ENCODE results near the gene CRISP2. TPM values are rescaled to one million over a fixed set of nuclear protein-coding genes. Genes with fewer than 3 reads are reported as not detected.
"Not testable (repeated sequence)": the region's sequence is repeated elsewhere in the genome, so short reads cannot be mapped to it uniquely, and the experiment has no call there.

The CRISP2 gene
- total RNA-seq, 4 donors from 2014 or later: not detected

GRCh38 chr6:49733680-49734079 lies 20.3 kb upstream of the CRISP2 start:
- 57 to 86% methylated on average over 2 of the region's 2 CpGs for WGBS, 2 donors (ENCODE audit: low coverage in 1 of 2)
- TF ChIP-seq CTCF (IDR thresholded peaks at IDR 0.05): no peak
- no peak for TF ChIP-seq POLR2A (IDR thresholded peaks at IDR 0.05)
- no peak for TF ChIP-seq EP300 (IDR thresholded peaks at IDR 0.05)
- TF ChIP-seq POLR2AphosphoS5 (IDR thresholded peaks at IDR 0.05): no peak
- Histone ChIP-seq H3K4me3 (no peak overlapping the region), H3K4me1 (no peaks in the 10 kb centered on the region), H3K27me3 (no peaks in the 10 kb centered on the region), H3K9me3 (no peaks in the 10 kb centered on the region), H3K27ac (no peak overlapping the region), H3K36me3 (no peaks in the 10 kb centered on the region)
- no peak for ATAC-seq

- no peak overlapping the region for H3K4me3 ChIP-seq
- no peaks in the 10 kb centered on the region for H3K27me3 ChIP-seq
- TF ChIP-seq POLR2AphosphoS5 (IDR thresholded peaks at IDR 0.05) (no peak), EP300 (IDR thresholded peaks at IDR 0.05) (no peak), CTCF (IDR thresholded peaks at IDR 0.05) (no peak), POLR2A (IDR thresholded peaks at IDR 0.05) (no peak)
- H3K27ac ChIP-seq: no peak overlapping the region
- no peaks in the 10 kb centered on the region for H3K9me3 ChIP-seq
- no peaks in the 10 kb centered on the region for H3K36me3 ChIP-seq
- no peaks in the 10 kb centered on the region for H3K4me1 ChIP-seq
- ATAC-seq: no peak
- WGBS, 2 donors (ENCODE audit: low coverage in 1 of 2): 67 to 71% methylated on average over 3 of the region's 3 CpGs
These were observed 19.4 kb upstream of the CRISP2 start for GRCh38 chr6:49732781-49733180.

- TF ChIP-seq POLR2A (IDR thresholded peaks at IDR 0.05) (no peak), POLR2AphosphoS5 (IDR thresholded peaks at IDR 0.05) (no peak), EP300 (IDR thresholded peaks at IDR 0.05) (no peak), CTCF (IDR thresholded peaks at IDR 0.05) (no peak)
- no peaks in the 10 kb centered on the region for H3K4me1 ChIP-seq
- H3K27ac ChIP-seq: no peak overlapping the region
- ATAC-seq: no peak
- H3K36me3 ChIP-seq: no peaks in the 10 kb centered on the region
- H3K27me3 ChIP-seq: no peaks in the 10 kb centered on the region
- no peaks in the 10 kb centered on the region for H3K9me3 ChIP-seq
- no peak overlapping the region for H3K4me3 ChIP-seq
These were observed 16.9 kb upstream of the CRISP2 start for GRCh38 chr6:49730251-49730650.

GRCh38 chr6:49723917-49724316 lies 10.6 kb upstream of the CRISP2 start:
- not testable (repeated sequence) for ATAC-seq, H3K4me1 ChIP-seq, H3K27me3 ChIP-seq, H3K27ac ChIP-seq, H3K4me3 ChIP-seq, H3K36me3 ChIP-seq
- WGBS, 2 donors (ENCODE audit: low coverage in 1 of 2): 68 to 91% methylated on average over 4 of the region's 4 CpGs
- H3K9me3 ChIP-seq: peaks cover 0 to 14% (median 0%) of the 10 kb centered on the region in 3 donors

- no peaks in the 10 kb centered on the region for H3K27me3 ChIP-seq
- no peak for ATAC-seq
- H3K9me3 ChIP-seq: peaks cover 0 to 14% (median 0%) of the 10 kb centered on the region in 3 donors
- TF ChIP-seq POLR2A (IDR thresholded peaks at IDR 0.05) (no peak), POLR2AphosphoS5 (IDR thresholded peaks at IDR 0.05) (no peak), EP300 (IDR thresholded peaks at IDR 0.05) (no peak)
- H3K4me1 ChIP-seq: no peaks in the 10 kb centered on the region
- H3K27ac ChIP-seq: no peak overlapping the region
- H3K36me3 ChIP-seq: no peaks in the 10 kb centered on the region
- WGBS, 2 donors (ENCODE audit: low coverage in 1 of 2): 56 to 60% methylated on average over 2 of the region's 2 CpGs
- H3K4me3 ChIP-seq: no peak overlapping the region
These were observed 8.0 kb upstream of the CRISP2 start for GRCh38 chr6:49721297-49721696.

- Histone ChIP-seq H3K9me3 (peaks cover 0 to 14% (median 0%) of the 10 kb centered on the region in 3 donors), H3K4me1 (no peaks in the 10 kb centered on the region), H3K27me3 (no peaks in the 10 kb centered on the region), H3K36me3 (no peaks in the 10 kb centered on the region), H3K4me3 (no peak overlapping the region), H3K27ac (no peak overlapping the region)
- TF ChIP-seq POLR2A (IDR thresholded peaks at IDR 0.05) (no peak), POLR2AphosphoS5 (IDR thresholded peaks at IDR 0.05) (no peak), CTCF (IDR thresholded peaks at IDR 0.05) (no peak), EP300 (IDR thresholded peaks at IDR 0.05) (no peak)
- WGBS, 2 donors (ENCODE audit: low coverage in 1 of 2): 82 to 88% methylated on average over 2 to 7 of the region's 7 CpGs
- ATAC-seq: no peak
These were observed 7.0 kb upstream of the CRISP2 start for GRCh38 chr6:49720372-49720771.

Measured in gastroesophageal sphincter (tissue), 4 donors.